ENCODE data around the gene BAZ1A.

DNA sequence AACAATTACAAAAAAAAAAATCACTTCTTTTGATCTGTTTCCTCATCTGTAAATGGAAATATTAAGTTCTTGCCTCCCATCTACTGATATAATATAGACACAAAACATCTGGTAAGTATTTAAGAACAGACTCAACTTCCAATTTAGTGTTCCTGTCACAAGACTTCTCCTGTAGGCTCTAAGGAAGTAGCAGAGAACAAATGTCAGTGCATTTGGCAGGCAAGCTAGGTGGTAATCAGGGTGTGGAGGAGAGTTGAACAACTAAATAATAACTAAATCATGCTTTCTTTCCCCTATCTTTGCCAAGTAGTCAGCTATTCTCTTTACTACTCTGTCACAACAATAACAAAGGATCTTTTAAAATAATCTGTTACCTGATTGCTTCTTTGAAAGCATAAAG is 22.1 kb downstream of the BAZ1A start:
- TF ChIP-seq, protein P1, sequence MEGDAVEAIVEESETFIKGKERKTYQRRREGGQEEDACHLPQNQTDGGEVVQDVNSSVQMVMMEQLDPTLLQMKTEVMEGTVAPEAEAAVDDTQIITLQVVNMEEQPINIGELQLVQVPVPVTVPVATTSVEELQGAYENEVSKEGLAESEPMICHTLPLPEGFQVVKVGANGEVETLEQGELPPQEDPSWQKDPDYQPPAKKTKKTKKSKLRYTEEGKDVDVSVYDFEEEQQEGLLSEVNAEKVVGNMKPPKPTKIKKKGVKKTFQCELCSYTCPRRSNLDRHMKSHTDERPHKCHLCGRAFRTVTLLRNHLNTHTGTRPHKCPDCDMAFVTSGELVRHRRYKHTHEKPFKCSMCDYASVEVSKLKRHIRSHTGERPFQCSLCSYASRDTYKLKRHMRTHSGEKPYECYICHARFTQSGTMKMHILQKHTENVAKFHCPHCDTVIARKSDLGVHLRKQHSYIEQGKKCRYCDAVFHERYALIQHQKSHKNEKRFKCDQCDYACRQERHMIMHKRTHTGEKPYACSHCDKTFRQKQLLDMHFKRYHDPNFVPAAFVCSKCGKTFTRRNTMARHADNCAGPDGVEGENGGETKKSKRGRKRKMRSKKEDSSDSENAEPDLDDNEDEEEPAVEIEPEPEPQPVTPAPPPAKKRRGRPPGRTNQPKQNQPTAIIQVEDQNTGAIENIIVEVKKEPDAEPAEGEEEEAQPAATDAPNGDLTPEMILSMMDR (IDR thresholded peaks at IDR 0.05) = no peak
- TF ChIP-seq, protein P2, sequence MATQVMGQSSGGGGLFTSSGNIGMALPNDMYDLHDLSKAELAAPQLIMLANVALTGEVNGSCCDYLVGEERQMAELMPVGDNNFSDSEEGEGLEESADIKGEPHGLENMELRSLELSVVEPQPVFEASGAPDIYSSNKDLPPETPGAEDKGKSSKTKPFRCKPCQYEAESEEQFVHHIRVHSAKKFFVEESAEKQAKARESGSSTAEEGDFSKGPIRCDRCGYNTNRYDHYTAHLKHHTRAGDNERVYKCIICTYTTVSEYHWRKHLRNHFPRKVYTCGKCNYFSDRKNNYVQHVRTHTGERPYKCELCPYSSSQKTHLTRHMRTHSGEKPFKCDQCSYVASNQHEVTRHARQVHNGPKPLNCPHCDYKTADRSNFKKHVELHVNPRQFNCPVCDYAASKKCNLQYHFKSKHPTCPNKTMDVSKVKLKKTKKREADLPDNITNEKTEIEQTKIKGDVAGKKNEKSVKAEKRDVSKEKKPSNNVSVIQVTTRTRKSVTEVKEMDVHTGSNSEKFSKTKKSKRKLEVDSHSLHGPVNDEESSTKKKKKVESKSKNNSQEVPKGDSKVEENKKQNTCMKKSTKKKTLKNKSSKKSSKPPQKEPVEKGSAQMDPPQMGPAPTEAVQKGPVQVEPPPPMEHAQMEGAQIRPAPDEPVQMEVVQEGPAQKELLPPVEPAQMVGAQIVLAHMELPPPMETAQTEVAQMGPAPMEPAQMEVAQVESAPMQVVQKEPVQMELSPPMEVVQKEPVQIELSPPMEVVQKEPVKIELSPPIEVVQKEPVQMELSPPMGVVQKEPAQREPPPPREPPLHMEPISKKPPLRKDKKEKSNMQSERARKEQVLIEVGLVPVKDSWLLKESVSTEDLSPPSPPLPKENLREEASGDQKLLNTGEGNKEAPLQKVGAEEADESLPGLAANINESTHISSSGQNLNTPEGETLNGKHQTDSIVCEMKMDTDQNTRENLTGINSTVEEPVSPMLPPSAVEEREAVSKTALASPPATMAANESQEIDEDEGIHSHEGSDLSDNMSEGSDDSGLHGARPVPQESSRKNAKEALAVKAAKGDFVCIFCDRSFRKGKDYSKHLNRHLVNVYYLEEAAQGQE (IDR thresholded peaks at IDR 0.05; ENCODE audit: insufficient read depth in 1 of 2, low read depth in 2 of 2, low read length in 1 of 2) = no peak

Data from Panc1 (cell line).